ENCODE results near the gene VRK2.
"Not testable (repeated sequence)": the region's sequence is repeated elsewhere in the genome, so short reads cannot be mapped to it uniquely, and the experiment has no call there.

The VRK2 gene

GRCh38 chr2:58138396-58139030 is 91.9 kb downstream of the VRK2 start:
- DNase-seq, result no peak
- no peaks in the 10 kb centered on the region for H3K79me2 ChIP-seq (ENCODE audit: insufficient read depth, low read length)
- H3K27ac ChIP-seq (ENCODE audit: low read length), result no peak overlapping the region
- H3K9ac ChIP-seq (ENCODE audit: low read depth, low read length), result no peak overlapping the region
- H2AFZ ChIP-seq (ENCODE audit: low read depth, low read length), result no peak overlapping the region
- peaks cover 10% of the 10 kb centered on the region; the same call in 1 of the 2 replicates for H3K36me3 ChIP-seq (ENCODE audit: insufficient read depth, low read length)
- no peak overlapping the region for H3K4me3 ChIP-seq (ENCODE audit: low read depth in 1 of 2, low read length in 2 of 2)
- no peaks in the 10 kb centered on the region for H3K27me3 ChIP-seq (ENCODE audit: insufficient read depth, low read length, poor library complexity)
- TF ChIP-seq CTCF (IDR thresholded peaks at IDR 0.05; ENCODE audit: borderline replicate concordance, extremely low read depth, low read length, poor library complexity, severe bottlenecking) (no peak), EZH2 (IDR thresholded peaks at IDR 0.05; ENCODE audit: borderline replicate concordance, low read depth, low read length, severe bottlenecking) (no peak)
- H3K4me1 ChIP-seq (ENCODE audit: insufficient read depth, low read length), result no peaks in the 10 kb centered on the region
- no peaks in the 10 kb centered on the region for H4K20me1 ChIP-seq (ENCODE audit: insufficient read depth, low read length)
- H3K9me3 ChIP-seq (ENCODE audit: insufficient read depth, low read length, severe bottlenecking), result no peaks in the 10 kb centered on the region
- ATAC-seq (ENCODE audit: insufficient read depth, low read depth), result no peak
- no peak overlapping the region for H3K4me2 ChIP-seq (ENCODE audit: insufficient read depth, low read length)

DNA sequence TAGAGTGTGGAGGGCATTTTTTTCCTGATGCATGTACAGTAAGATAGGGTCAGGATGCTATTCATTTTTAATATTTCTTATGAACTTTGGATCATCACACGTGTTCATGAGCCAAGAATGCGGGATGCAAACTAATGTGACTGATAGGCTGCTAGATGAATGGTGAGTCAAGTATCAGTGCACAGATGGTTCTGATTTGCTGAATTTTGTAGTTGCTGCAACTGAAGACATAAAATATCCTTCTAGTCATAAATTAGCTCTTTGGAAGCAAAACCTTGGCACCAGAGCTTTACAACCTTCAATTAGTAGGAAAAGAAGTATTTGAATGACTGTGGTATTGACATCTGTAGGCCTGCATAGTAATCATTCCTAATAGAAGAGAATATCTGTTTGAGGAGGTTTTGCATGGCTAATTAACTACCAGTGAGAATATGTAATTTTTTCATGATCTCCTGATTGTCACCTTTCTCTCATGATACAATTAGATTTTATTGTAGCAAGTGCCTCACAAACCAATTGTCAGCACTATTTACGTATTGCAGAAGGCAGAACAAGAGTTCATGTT is 94.0 kb downstream of the VRK2 start:
- Histone ChIP-seq H2AFZ (ENCODE audit: low read depth, low read length) (no peak overlapping the region), H3K36me3 (ENCODE audit: insufficient read depth, low read length) (peaks cover 8% of the 10 kb centered on the region; the same call in 1 of the 2 replicates), H3K4me2 (ENCODE audit: insufficient read depth, low read length) (no peak overlapping the region), H3K27me3 (ENCODE audit: insufficient read depth, low read length, poor library complexity) (no peaks in the 10 kb centered on the region), H3K9me3 (ENCODE audit: insufficient read depth, low read length, severe bottlenecking) (no peaks in the 10 kb centered on the region), H3K4me3 (ENCODE audit: low read depth in 1 of 2, low read length in 2 of 2) (no peak overlapping the region), H3K79me2 (ENCODE audit: insufficient read depth, low read length) (no peaks in the 10 kb centered on the region), H4K20me1 (ENCODE audit: insufficient read depth, low read length) (no peaks in the 10 kb centered on the region), H3K9ac (ENCODE audit: low read depth, low read length) (no peak overlapping the region), H3K4me1 (ENCODE audit: insufficient read depth, low read length) (no peaks in the 10 kb centered on the region), H3K27ac (ENCODE audit: low read length) (no peak overlapping the region)
- DNase-seq, result no peak
- no peak for ATAC-seq (ENCODE audit: insufficient read depth, low read depth)
- TF ChIP-seq EZH2 (IDR thresholded peaks at IDR 0.05; ENCODE audit: borderline replicate concordance, low read depth, low read length, severe bottlenecking) (no peak), CTCF (IDR thresholded peaks at IDR 0.05; ENCODE audit: borderline replicate concordance, extremely low read depth, low read length, poor library complexity, severe bottlenecking) (no peak)

DNA sequence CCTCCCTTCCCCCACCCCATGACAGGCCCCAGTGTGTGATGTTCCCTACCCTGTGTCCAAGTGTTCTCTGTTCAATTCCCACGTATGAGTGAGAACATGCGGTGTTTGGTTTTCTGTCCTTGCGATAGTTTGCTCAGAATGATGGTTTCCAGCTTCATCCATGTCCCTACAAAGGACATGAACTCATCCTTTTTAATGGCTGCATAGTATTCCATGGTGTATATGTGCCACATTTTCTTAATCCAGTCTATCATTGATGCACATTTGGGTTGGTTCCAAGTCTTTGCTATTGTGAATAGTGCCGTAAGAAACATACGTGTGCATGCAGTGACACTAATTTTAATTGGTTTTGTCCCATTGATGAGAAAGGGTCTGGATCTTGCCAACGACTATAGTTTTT is 99.2 kb downstream of the VRK2 start:
- H2AFZ ChIP-seq (ENCODE audit: low read depth, low read length); H3K9me3 ChIP-seq (ENCODE audit: insufficient read depth, low read length, severe bottlenecking); ATAC-seq (ENCODE audit: insufficient read depth, low read depth); H3K9ac ChIP-seq (ENCODE audit: low read depth, low read length); H3K27ac ChIP-seq (ENCODE audit: low read length); H3K36me3 ChIP-seq (ENCODE audit: insufficient read depth, low read length); H4K20me1 ChIP-seq (ENCODE audit: insufficient read depth, low read length); H3K4me1 ChIP-seq (ENCODE audit: insufficient read depth, low read length); H3K27me3 ChIP-seq (ENCODE audit: insufficient read depth, low read length, poor library complexity); H3K4me3 ChIP-seq (ENCODE audit: low read depth in 1 of 2, low read length in 2 of 2); H3K79me2 ChIP-seq (ENCODE audit: insufficient read depth, low read length); H3K4me2 ChIP-seq (ENCODE audit: insufficient read depth, low read length); DNase-seq: not testable (repeated sequence)

DNA sequence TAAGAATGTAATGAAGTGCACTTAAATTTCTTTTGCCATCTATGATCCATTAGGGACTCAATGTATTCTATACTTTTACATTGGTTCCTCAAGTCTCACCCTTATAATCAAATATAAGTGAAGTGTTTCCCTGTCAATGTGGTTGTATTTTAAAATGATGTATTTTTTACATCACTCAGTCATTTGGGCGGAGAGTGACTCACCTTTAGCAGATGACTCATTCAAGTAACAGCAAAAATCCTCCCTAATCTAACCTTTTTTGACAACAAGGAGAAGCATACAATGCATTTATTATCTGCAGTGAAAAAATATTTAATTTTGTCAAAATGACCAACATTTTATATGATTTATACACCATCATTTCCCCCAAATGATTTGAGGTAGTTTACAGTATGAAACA is 100.1 kb downstream of the VRK2 start:
- Histone ChIP-seq H2AFZ (ENCODE audit: low read depth, low read length) (no peak overlapping the region), H3K4me2 (ENCODE audit: insufficient read depth, low read length) (no peak overlapping the region), H3K36me3 (ENCODE audit: insufficient read depth, low read length) (peaks cover 5% of the 10 kb centered on the region; the same call in 1 of the 2 replicates), H4K20me1 (ENCODE audit: insufficient read depth, low read length) (no peaks in the 10 kb centered on the region), H3K9me3 (ENCODE audit: insufficient read depth, low read length, severe bottlenecking) (no peaks in the 10 kb centered on the region), H3K4me1 (ENCODE audit: insufficient read depth, low read length) (no peaks in the 10 kb centered on the region), H3K9ac (ENCODE audit: low read depth, low read length) (no peak overlapping the region), H3K27me3 (ENCODE audit: insufficient read depth, low read length, poor library complexity) (no peaks in the 10 kb centered on the region), H3K27ac (ENCODE audit: low read length) (no peak overlapping the region), H3K4me3 (ENCODE audit: low read depth in 1 of 2, low read length in 2 of 2) (no peak overlapping the region), H3K79me2 (ENCODE audit: insufficient read depth, low read length) (no peaks in the 10 kb centered on the region)
- no peak for TF ChIP-seq EZH2 (IDR thresholded peaks at IDR 0.05; ENCODE audit: borderline replicate concordance, low read depth, low read length, severe bottlenecking)
- TF ChIP-seq CTCF (IDR thresholded peaks at IDR 0.05; ENCODE audit: borderline replicate concordance, extremely low read depth, low read length, poor library complexity, severe bottlenecking), result no peak
- DNase-seq (no peak), ATAC-seq (ENCODE audit: insufficient read depth, low read depth) (no peak)

Measured in DND-41 (cell line).